ENCODE results near the gene FRMD4A. TPM values are rescaled to one million over a fixed set of nuclear protein-coding genes. Genes with fewer than 3 reads are reported as not detected.

Gene FRMD4A
- total RNA-seq, 1 donor from 2014 or later, result 236 TPM

DNA sequence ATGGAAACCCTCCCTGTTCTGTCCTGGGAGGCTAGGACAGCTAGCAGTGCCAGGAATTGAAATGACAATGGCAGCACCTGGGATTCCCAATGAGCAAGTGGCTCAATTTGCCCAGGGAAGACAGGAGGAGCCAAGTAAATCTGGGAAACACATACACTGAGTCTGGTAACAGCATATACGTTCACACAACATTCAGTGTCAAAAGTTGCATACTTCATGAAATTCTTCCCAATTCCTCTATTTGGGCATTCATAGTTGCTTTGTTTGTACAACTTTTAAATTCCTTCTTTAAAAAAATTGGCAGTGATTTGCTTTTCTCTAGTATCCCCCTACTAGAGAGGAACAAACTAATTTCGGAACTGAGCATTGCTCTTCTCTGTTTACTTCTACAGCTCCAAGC lies 2.9 kb upstream of the FRMD4A start:
- H3K36me3 Mint-ChIP-seq (ENCODE audit: unreplicated experiment), result peaks cover 5% of the 10 kb centered on the region
- H3K9me3 Mint-ChIP-seq (ENCODE audit: unreplicated experiment), result peaks cover 5% of the 10 kb centered on the region
- H3K4me1 Mint-ChIP-seq (ENCODE audit: unreplicated experiment), result peaks cover 42% of the 10 kb centered on the region
- no peak overlapping the region for H3K27ac Mint-ChIP-seq (ENCODE audit: unreplicated experiment)
- no peaks in the 10 kb centered on the region for H3K27me3 Mint-ChIP-seq (ENCODE audit: unreplicated experiment)
- DNase-seq (ENCODE audit: extremely low spot score, unreplicated experiment), result no peak
- TF ChIP-seq, protein P1, sequence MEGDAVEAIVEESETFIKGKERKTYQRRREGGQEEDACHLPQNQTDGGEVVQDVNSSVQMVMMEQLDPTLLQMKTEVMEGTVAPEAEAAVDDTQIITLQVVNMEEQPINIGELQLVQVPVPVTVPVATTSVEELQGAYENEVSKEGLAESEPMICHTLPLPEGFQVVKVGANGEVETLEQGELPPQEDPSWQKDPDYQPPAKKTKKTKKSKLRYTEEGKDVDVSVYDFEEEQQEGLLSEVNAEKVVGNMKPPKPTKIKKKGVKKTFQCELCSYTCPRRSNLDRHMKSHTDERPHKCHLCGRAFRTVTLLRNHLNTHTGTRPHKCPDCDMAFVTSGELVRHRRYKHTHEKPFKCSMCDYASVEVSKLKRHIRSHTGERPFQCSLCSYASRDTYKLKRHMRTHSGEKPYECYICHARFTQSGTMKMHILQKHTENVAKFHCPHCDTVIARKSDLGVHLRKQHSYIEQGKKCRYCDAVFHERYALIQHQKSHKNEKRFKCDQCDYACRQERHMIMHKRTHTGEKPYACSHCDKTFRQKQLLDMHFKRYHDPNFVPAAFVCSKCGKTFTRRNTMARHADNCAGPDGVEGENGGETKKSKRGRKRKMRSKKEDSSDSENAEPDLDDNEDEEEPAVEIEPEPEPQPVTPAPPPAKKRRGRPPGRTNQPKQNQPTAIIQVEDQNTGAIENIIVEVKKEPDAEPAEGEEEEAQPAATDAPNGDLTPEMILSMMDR (IDR thresholded peaks at IDR 0.05), result no peak
- H3K4me3 Mint-ChIP-seq (ENCODE audit: unreplicated experiment), result no peak overlapping the region

DNA sequence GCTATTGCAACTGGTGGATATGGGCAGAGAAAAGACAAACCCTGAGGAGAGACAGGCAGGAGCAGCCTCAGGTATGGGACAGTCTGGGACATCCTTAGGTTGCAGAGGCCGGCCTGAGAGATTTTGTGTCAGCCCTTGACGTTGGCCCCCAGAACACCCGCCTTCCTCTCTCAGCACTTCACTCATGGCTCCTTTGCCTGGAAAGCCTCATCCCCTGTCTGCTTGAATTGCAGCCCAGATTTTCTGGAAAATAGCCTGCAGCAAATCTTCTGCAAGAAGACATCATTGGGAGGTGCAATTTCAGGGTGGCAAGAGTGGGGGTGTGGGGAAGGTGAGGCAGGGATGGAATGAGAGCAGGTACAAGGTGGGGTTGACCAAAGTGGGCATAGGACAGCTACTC lies 2.2 kb upstream of the FRMD4A start:
- H3K36me3 Mint-ChIP-seq (ENCODE audit: unreplicated experiment), result peaks cover 6% of the 10 kb centered on the region
- peaks cover 42% of the 10 kb centered on the region for H3K4me1 Mint-ChIP-seq (ENCODE audit: unreplicated experiment)
- TF ChIP-seq, protein P1 (IDR thresholded peaks at IDR 0.05), result no peak
- H3K27ac Mint-ChIP-seq (ENCODE audit: unreplicated experiment), result no peak overlapping the region
- peaks cover 5% of the 10 kb centered on the region for H3K9me3 Mint-ChIP-seq (ENCODE audit: unreplicated experiment)
- no peaks in the 10 kb centered on the region for H3K27me3 Mint-ChIP-seq (ENCODE audit: unreplicated experiment)
- no peak overlapping the region for H3K4me3 Mint-ChIP-seq (ENCODE audit: unreplicated experiment)
- no peak for DNase-seq (ENCODE audit: extremely low spot score, unreplicated experiment)

DNA sequence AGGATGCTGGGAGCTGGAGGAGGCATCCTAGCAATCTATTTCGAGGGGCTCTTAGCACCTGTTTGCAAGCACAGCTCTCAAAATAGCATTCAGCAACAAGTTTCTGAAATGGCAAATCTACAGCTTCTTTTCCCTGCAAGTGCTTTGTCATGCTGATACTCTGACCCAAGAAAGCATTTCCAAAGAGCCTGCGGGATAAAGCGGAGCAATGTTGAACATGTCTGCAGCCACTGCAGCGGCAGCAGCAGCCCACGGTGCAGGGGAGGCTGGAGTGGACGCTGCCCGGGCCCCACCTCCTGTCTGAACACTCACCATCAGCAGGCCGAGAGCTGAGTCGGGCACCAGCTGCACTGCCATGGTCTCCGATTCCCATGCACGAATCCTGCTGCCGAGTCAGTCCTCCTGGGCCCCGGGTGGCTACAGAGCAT lies 964 bp downstream of the FRMD4A start:
- H3K36me3 Mint-ChIP-seq (ENCODE audit: unreplicated experiment), result peaks cover 2% of the 10 kb centered on the region
- TF ChIP-seq, protein P1 (IDR thresholded peaks at IDR 0.05), result no peak
- H3K27me3 Mint-ChIP-seq (ENCODE audit: unreplicated experiment), result no peaks in the 10 kb centered on the region
- peak overlapping the region; percentile 53 for H3K4me3 Mint-ChIP-seq (ENCODE audit: unreplicated experiment)
- H3K9me3 Mint-ChIP-seq (ENCODE audit: unreplicated experiment), result no peaks in the 10 kb centered on the region
- H3K4me1 Mint-ChIP-seq (ENCODE audit: unreplicated experiment), result peaks cover 36% of the 10 kb centered on the region
- no peak overlapping the region for H3K27ac Mint-ChIP-seq (ENCODE audit: unreplicated experiment)
- no peak for DNase-seq (ENCODE audit: extremely low spot score, unreplicated experiment)

DNA sequence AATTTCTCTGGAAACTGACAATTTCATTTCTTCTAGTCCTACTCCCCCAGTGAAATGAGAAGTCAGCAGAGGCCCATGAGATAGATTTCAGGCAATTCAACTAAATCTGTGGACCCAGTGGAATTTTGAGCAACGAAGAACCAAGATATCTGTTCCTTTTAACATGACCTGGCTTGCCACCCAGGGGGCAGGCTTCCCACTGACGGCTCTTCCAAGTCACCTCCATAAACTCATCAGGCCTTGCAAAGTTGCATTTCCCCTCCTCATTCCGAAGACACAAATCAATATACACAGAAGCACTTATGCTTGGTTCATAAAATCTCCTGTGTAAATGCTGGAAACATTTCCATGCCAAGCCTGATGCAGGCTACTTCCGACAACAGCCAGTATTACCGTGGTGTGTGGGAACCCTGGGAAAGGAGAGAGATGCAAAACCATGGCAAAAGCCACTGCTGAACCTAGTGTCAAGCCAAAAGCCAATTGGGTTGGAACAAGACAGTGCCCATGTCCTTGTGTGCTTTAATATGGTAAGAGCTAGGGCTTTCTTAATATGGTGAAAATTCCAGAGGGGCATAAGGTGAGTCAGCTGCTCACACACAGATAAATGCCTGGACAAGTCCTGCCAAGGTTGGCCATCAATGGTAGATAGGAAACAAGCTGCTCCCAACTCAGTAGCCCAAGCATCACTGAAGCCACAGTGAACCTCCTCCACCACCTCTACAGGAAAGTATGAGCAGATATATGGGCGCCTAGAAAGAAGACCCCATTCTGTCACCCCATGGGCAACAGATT lies 1.6 kb downstream of the FRMD4A start:
- peaks cover 35% of the 10 kb centered on the region for H3K4me1 Mint-ChIP-seq (ENCODE audit: unreplicated experiment)
- peaks cover 2% of the 10 kb centered on the region for H3K36me3 Mint-ChIP-seq (ENCODE audit: unreplicated experiment)
- DNase-seq (ENCODE audit: extremely low spot score, unreplicated experiment), result no peak
- peak overlapping the region; percentile 4 for H3K4me3 Mint-ChIP-seq (ENCODE audit: unreplicated experiment)
- H3K27ac Mint-ChIP-seq (ENCODE audit: unreplicated experiment), result no peak overlapping the region
- H3K27me3 Mint-ChIP-seq (ENCODE audit: unreplicated experiment), result no peaks in the 10 kb centered on the region
- no peaks in the 10 kb centered on the region for H3K9me3 Mint-ChIP-seq (ENCODE audit: unreplicated experiment)
- TF ChIP-seq, protein P1 (IDR thresholded peaks at IDR 0.05), result no peak

DNA sequence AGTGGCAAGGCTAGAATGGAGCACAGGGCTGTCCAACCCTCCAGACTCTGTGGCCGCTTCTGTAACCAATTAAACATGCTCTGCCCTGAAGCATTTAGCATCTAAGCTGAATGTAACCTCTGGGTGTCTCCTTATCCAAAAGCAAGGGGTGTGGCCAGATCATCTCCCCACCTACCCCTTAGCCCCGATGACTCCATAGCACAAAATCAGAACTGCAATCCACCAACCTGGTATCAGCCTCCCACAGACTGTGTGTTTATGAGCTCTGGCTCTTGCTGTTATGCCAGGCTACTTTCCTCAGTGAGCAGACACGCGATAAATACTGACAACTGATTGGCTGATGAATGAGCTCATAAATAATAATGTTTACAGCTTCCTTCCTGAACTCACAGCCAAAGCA lies 3.2 kb downstream of the FRMD4A start:
- Mint-ChIP-seq H3K27me3 (ENCODE audit: unreplicated experiment) (no peaks in the 10 kb centered on the region), H3K4me1 (ENCODE audit: unreplicated experiment) (peaks cover 19% of the 10 kb centered on the region), H3K4me3 (ENCODE audit: unreplicated experiment) (no peak overlapping the region), H3K27ac (ENCODE audit: unreplicated experiment) (no peak overlapping the region), H3K9me3 (ENCODE audit: unreplicated experiment) (no peaks in the 10 kb centered on the region), H3K36me3 (ENCODE audit: unreplicated experiment) (peaks cover 2% of the 10 kb centered on the region)
- no peak for DNase-seq (ENCODE audit: extremely low spot score, unreplicated experiment)
- TF ChIP-seq, protein P1 (IDR thresholded peaks at IDR 0.05), result no peak

Measured in osteocyte (in vitro differentiated cells).